Measurements from ENCODE around the gene SPSB2. TPM values are rescaled to one million over a fixed set of nuclear protein-coding genes. Genes with fewer than 3 reads are reported as not detected.
A peak's percentile ranks its signal among the peaks of the same experiment; 100 is the strongest.

SPSB2 gene
- polyA plus RNA-seq, 1 donor from 2014 or later, result 12.8 TPM

DNA sequence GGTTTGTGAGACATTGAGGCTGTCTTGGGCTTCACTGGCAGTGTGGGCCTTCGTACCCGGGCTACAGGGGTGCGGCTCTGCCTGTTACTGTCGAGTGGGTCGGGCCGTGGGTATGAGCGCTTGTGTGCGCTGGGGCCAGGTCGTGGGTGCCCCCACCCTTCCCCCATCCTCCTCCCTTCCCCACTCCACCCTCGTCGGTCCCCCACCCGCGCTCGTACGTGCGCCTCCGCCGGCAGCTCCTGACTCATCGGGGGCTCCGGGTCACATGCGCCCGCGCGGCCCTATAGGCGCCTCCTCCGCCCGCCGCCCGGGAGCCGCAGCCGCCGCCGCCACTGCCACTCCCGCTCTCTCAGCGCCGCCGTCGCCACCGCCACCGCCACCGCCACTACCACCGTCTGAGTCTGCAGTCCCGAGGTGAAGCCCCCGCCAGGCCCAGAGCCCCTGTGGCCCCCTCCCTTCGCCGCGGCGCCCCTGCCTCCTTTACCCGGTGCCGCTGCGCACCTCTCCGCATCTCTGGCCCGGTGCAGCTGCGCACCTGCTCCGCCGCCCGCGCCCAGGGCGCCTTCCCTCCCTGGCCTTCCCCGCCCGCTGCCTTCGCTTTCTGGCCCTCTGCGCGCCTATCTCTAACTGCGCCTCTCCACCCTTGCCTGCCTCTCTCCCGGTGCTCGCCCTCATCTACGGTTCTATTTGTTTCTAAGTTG is 41.3 kb upstream of the SPSB2 start, which contains the start of gene ENO2:
Gene ENO2 (plus strand): TSS at position 335 of the 701 bp plus-strand sequence. CDS start 1,253 bp downstream, outside the sequence.
- no peaks in the 10 kb centered on the region for H3K36me3 ChIP-seq (ENCODE audit: insufficient read depth, low read length)
- H4K20me1 ChIP-seq (ENCODE audit: insufficient read depth), result no peaks in the 10 kb centered on the region
- H3K9ac ChIP-seq (ENCODE audit: low read length), result peak within 1 kb of the TSS; percentile 96
- peak within 1 kb of the TSS; percentile 88 for H3K4me2 ChIP-seq (ENCODE audit: low read length)
- peaks cover 16% of the 10 kb centered on the region for H3K79me2 ChIP-seq (replicated peaks; ENCODE audit: insufficient read depth, low read length)
- peak within 1 kb of the TSS; percentile 93 for H3K27ac ChIP-seq (ENCODE audit: low read length)
- H2AFZ ChIP-seq (ENCODE audit: low read depth, low read length), result peak within 1 kb of the TSS; percentile 87
- TF ChIP-seq, protein P1, sequence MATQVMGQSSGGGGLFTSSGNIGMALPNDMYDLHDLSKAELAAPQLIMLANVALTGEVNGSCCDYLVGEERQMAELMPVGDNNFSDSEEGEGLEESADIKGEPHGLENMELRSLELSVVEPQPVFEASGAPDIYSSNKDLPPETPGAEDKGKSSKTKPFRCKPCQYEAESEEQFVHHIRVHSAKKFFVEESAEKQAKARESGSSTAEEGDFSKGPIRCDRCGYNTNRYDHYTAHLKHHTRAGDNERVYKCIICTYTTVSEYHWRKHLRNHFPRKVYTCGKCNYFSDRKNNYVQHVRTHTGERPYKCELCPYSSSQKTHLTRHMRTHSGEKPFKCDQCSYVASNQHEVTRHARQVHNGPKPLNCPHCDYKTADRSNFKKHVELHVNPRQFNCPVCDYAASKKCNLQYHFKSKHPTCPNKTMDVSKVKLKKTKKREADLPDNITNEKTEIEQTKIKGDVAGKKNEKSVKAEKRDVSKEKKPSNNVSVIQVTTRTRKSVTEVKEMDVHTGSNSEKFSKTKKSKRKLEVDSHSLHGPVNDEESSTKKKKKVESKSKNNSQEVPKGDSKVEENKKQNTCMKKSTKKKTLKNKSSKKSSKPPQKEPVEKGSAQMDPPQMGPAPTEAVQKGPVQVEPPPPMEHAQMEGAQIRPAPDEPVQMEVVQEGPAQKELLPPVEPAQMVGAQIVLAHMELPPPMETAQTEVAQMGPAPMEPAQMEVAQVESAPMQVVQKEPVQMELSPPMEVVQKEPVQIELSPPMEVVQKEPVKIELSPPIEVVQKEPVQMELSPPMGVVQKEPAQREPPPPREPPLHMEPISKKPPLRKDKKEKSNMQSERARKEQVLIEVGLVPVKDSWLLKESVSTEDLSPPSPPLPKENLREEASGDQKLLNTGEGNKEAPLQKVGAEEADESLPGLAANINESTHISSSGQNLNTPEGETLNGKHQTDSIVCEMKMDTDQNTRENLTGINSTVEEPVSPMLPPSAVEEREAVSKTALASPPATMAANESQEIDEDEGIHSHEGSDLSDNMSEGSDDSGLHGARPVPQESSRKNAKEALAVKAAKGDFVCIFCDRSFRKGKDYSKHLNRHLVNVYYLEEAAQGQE (IDR thresholded peaks at IDR 0.05; ENCODE audit: borderline replicate concordance), result peak; percentile 66
- TF ChIP-seq RAD21 (conservative IDR thresholded peaks at IDR 0.05) (peak; percentile 34), EP300 (conservative IDR thresholded peaks at IDR 0.05; ENCODE audit: poor library complexity, severe bottlenecking) (peak; percentile 34), MXI1 (conservative IDR thresholded peaks at IDR 0.05; ENCODE audit: poor library complexity, severe bottlenecking) (peak; percentile 71), TAF1 (IDR thresholded peaks at IDR 0.05; ENCODE audit: low read depth) (peak; percentile 80), POLR2AphosphoS5 (IDR thresholded peaks at IDR 0.05) (peak; percentile 95), SMC3 (conservative IDR thresholded peaks at IDR 0.05; ENCODE audit: poor library complexity) (peak; percentile 32), EZH2 (IDR thresholded peaks at IDR 0.05; ENCODE audit: borderline replicate concordance, insufficient read depth, low read length, poor library complexity, severe bottlenecking) (no peak)
- TF ChIP-seq, protein P2, sequence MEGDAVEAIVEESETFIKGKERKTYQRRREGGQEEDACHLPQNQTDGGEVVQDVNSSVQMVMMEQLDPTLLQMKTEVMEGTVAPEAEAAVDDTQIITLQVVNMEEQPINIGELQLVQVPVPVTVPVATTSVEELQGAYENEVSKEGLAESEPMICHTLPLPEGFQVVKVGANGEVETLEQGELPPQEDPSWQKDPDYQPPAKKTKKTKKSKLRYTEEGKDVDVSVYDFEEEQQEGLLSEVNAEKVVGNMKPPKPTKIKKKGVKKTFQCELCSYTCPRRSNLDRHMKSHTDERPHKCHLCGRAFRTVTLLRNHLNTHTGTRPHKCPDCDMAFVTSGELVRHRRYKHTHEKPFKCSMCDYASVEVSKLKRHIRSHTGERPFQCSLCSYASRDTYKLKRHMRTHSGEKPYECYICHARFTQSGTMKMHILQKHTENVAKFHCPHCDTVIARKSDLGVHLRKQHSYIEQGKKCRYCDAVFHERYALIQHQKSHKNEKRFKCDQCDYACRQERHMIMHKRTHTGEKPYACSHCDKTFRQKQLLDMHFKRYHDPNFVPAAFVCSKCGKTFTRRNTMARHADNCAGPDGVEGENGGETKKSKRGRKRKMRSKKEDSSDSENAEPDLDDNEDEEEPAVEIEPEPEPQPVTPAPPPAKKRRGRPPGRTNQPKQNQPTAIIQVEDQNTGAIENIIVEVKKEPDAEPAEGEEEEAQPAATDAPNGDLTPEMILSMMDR (IDR thresholded peaks at IDR 0.05; ENCODE audit: poor library complexity, severe bottlenecking), result peak; percentile 8
- no peaks in the 10 kb centered on the region for H3F3A ChIP-seq (ENCODE audit: insufficient read depth, low read length, poor library complexity, severe bottlenecking)
- H3K9me2 ChIP-seq (ENCODE audit: insufficient read depth, low read length), result no peaks in the 10 kb centered on the region
- H3K4me3 ChIP-seq (ENCODE audit: low read length), result peak within 1 kb of the TSS; percentile 97
- no peaks in the 10 kb centered on the region for H3K9me3 ChIP-seq (ENCODE audit: low read length)
- H3K27me3 ChIP-seq (ENCODE audit: insufficient read depth, low read depth, low read length), result no peaks in the 10 kb centered on the region

DNA sequence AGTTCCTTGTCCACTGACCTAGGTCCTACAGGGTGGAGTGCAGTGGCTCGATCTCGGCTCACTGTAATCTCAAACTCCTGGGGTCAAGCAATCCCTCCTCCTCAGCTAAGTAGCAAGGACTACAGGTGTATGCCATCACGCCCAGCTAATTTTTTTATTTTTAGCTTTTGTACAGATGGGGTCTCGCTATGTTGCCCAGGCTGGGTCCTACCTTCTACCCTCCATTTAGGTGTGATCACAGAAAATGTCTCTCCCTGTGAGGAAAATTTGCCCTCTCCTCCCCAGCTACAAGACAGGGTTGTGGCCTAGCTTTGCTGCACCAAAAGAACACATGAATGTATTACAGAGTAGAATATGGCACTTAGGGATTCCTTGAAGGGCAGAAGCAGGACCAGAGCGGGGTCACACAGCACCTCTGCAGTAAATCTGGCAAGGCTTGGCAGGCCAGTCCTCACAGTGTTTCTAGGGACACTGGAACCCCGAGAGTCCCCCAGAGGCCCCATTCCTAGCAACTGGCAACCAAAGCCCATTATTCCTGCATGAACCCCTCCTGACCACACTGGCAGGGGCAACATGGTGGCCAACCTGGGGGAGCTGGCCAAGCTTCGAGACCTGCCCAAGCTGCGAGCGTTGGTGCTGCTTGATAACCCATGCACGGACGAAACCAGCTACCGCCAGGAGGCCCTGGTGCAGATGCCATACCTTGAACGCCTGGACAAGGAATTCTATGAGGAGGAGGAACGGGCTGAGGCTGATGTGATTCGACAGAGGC is 39.2 kb upstream of the SPSB2 start:
- Histone ChIP-seq H3K9ac (ENCODE audit: low read length) (no peak overlapping the region), H3K4me3 (ENCODE audit: low read length) (no peak overlapping the region), H4K20me1 (ENCODE audit: insufficient read depth) (no peaks in the 10 kb centered on the region), H3K36me3 (ENCODE audit: insufficient read depth, low read length) (no peaks in the 10 kb centered on the region), H3K27ac (ENCODE audit: low read length) (no peak overlapping the region), H3K79me2 (replicated peaks; ENCODE audit: insufficient read depth, low read length) (peaks cover 16% of the 10 kb centered on the region), H3K9me2 (ENCODE audit: insufficient read depth, low read length) (no peaks in the 10 kb centered on the region), H3K27me3 (ENCODE audit: insufficient read depth, low read depth, low read length) (no peaks in the 10 kb centered on the region), H3K4me2 (ENCODE audit: low read length) (no peak overlapping the region), H2AFZ (ENCODE audit: low read depth, low read length) (no peak overlapping the region), H3K9me3 (ENCODE audit: low read length) (no peaks in the 10 kb centered on the region), H3F3A (ENCODE audit: insufficient read depth, low read length, poor library complexity, severe bottlenecking) (no peaks in the 10 kb centered on the region)
- TF ChIP-seq EZH2 (IDR thresholded peaks at IDR 0.05; ENCODE audit: borderline replicate concordance, insufficient read depth, low read length, poor library complexity, severe bottlenecking), result no peak
- TF ChIP-seq RAD21 (conservative IDR thresholded peaks at IDR 0.05), result no peak
- no peak for TF ChIP-seq SMC3 (conservative IDR thresholded peaks at IDR 0.05; ENCODE audit: poor library complexity)
- TF ChIP-seq MXI1 (conservative IDR thresholded peaks at IDR 0.05; ENCODE audit: poor library complexity, severe bottlenecking), result no peak
- no peak for TF ChIP-seq EP300 (conservative IDR thresholded peaks at IDR 0.05; ENCODE audit: poor library complexity, severe bottlenecking)
- no peak for TF ChIP-seq POLR2AphosphoS5 (IDR thresholded peaks at IDR 0.05)
- TF ChIP-seq, protein P2 (IDR thresholded peaks at IDR 0.05; ENCODE audit: poor library complexity, severe bottlenecking), result no peak
- TF ChIP-seq TAF1 (IDR thresholded peaks at IDR 0.05; ENCODE audit: low read depth), result no peak
- TF ChIP-seq, protein P1 (IDR thresholded peaks at IDR 0.05; ENCODE audit: borderline replicate concordance), result no peak
